A673 (cell line): ENCODE results near the gene PRKCH. TPM values are rescaled to one million over a fixed set of nuclear protein-coding genes. Genes with fewer than 3 reads are reported as not detected.

Source experiments
- BruUV-seq: library from RNA; stranded (reverse); fragments of 400-500 nt; replicated peaks from 2 replicates; lab custom pipeline; 2021; lab: Mats Ljungman, UMichigan
- CTCF ChIA-PET: fragments of 300-600 bp; sonication (Branson Sonifier 250); formaldehyde crosslinking; loops from one replicate; lab custom pipeline; 2022; ENCODE audit warnings: antibody characterized with exemption; lab: Charles Lee
- POLR2A ChIA-PET: fragments of 300-600 bp; sonication (Branson Sonifier 250); formaldehyde crosslinking; loops from one replicate; lab custom pipeline; 2022; ENCODE audit warnings: antibody characterized with exemption; ENCODE audit not compliant: low non-redundant PET; lab: Charles Lee
- DNase-seq: peaks from one replicate; pipeline ENCODE4 v3.0.0-alpha.2; 2015; ENCODE audit warnings: low spot score
- H3K27ac ChIP-seq: fragments of 200-600 bp; sonication (generic); 2 replicates; pipeline ENCODE4 v1.5.1; 2016; ENCODE audit warnings: mixed run types, low read depth, mild to moderate bottlenecking, mixed read lengths, antibody characterized with exemption, low read length; ENCODE audit not compliant: poor library complexity, severe bottlenecking
- H3K27me3 ChIP-seq: fragments of 200-600 bp; sonication (generic); replicated peaks from 2 replicates; pipeline ENCODE4 v1.6.1; 2017; ENCODE audit warnings: mixed run types, low read depth, mild to moderate bottlenecking, mixed read lengths, antibody characterized with exemption, low read length; ENCODE audit not compliant: insufficient read depth, poor library complexity
- H3K36me3 ChIP-seq: fragments of 200-600 bp; sonication (generic); 2 replicates; pipeline ENCODE4 v1.6.1; 2016; ENCODE audit warnings: mixed run types, mild to moderate bottlenecking, mixed read lengths, antibody characterized with exemption, low read length; ENCODE audit not compliant: insufficient read depth, poor library complexity, severe bottlenecking
- H3K4me1 ChIP-seq: fragments of 200-600 bp; sonication (generic); 2 replicates; pipeline ENCODE4 v1.6.1; 2017; ENCODE audit warnings: mixed run types, mild to moderate bottlenecking, mixed read lengths, antibody characterized with exemption, low read length; ENCODE audit not compliant: insufficient read depth, poor library complexity, severe bottlenecking
- H3K4me3 ChIP-seq: fragments of 200-600 bp; sonication (generic); 2 replicates; pipeline ENCODE4 v1.5.1; 2016; ENCODE audit warnings: low read depth, mixed run types, mild to moderate bottlenecking, mixed read lengths, low read length; ENCODE audit not compliant: poor library complexity, severe bottlenecking
- H3K9me3 ChIP-seq: fragments of 200-600 bp; sonication (generic); 2 replicates; pipeline ENCODE4 v1.6.1; 2016; ENCODE audit warnings: mixed run types, low read depth, mild to moderate bottlenecking, mixed read lengths, antibody characterized with exemption, low read length; ENCODE audit not compliant: poor library complexity, severe bottlenecking
- EZH2 ChIP-seq: fragments of 200-600 bp; sonication (generic); IDR thresholded peaks from 2 replicates; pipeline ENCODE4 v1.6.1; 2017; ENCODE audit warnings: borderline replicate concordance, low read depth, mild to moderate bottlenecking, mixed read lengths, antibody characterized with exemption, low read length; ENCODE audit not compliant: poor library complexity, severe bottlenecking
- intact Hi-C: fragments of 100-400 bp; cut with micrococcal nuclease; formaldehyde crosslinking; loops from one replicate; pipeline ENCODE4 v1.10.0; 2022; ENCODE audit not compliant: unreplicated experiment
- total RNA-seq: library from RNA; stranded (reverse); gene quantifications from 2 replicates; pipeline ENCODE4 v1.2.3, GENCODE V29; 2021
- TF ChIP-seq, protein P1 (sequence below): fragments of 300-800, 200-600 bp; sonication (generic); conservative IDR thresholded peaks from 2 replicates; pipeline ENCODE4 v1.5.1; 2017; ENCODE audit warnings: low read depth, mild to moderate bottlenecking, antibody characterized with exemption, low read length, moderate library complexity, mixed read lengths

Gene PRKCH
- total RNA-seq, 1 experiment from 2014 or later: 1.8 TPM

DNA sequence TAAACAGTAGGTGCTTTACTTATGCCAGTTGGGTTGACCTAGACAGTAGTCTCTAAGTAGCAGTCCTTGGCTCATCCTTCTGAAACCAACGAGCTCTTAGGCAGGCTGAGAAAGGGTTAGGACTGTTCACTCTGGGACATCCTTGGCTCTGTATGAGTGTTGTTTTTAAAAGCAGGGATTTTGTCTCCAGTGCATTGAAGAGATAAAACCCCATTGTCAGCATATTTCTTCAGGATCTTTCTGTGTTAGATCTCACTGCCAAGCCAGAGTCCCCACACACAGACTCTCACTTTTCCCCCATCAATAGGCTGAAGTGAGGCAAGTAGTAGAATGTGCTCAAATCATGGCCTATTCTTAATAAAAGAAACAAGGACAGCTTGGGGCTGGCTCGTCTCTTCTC lies 250.5 kb downstream of the PRKCH start:
- intact Hi-C loops: no loop called here
- Histone ChIP-seq H3K36me3 (no peaks in the 10 kb centered on the region), H3K27me3 (no peaks in the 10 kb centered on the region), H3K4me1 (no peaks in the 10 kb centered on the region), H3K9me3 (no peaks in the 10 kb centered on the region), H3K4me3 (no peak overlapping the region), H3K27ac (no peak overlapping the region)
- no TSS peak for BruUV-seq
- POLR2A ChIA-PET: no interaction called here
- CTCF ChIA-PET: no interaction called here
- DNase-seq: no peak
- TF ChIP-seq EZH2: no peak
- TF ChIP-seq, protein P1, sequence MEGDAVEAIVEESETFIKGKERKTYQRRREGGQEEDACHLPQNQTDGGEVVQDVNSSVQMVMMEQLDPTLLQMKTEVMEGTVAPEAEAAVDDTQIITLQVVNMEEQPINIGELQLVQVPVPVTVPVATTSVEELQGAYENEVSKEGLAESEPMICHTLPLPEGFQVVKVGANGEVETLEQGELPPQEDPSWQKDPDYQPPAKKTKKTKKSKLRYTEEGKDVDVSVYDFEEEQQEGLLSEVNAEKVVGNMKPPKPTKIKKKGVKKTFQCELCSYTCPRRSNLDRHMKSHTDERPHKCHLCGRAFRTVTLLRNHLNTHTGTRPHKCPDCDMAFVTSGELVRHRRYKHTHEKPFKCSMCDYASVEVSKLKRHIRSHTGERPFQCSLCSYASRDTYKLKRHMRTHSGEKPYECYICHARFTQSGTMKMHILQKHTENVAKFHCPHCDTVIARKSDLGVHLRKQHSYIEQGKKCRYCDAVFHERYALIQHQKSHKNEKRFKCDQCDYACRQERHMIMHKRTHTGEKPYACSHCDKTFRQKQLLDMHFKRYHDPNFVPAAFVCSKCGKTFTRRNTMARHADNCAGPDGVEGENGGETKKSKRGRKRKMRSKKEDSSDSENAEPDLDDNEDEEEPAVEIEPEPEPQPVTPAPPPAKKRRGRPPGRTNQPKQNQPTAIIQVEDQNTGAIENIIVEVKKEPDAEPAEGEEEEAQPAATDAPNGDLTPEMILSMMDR: no peak

DNA sequence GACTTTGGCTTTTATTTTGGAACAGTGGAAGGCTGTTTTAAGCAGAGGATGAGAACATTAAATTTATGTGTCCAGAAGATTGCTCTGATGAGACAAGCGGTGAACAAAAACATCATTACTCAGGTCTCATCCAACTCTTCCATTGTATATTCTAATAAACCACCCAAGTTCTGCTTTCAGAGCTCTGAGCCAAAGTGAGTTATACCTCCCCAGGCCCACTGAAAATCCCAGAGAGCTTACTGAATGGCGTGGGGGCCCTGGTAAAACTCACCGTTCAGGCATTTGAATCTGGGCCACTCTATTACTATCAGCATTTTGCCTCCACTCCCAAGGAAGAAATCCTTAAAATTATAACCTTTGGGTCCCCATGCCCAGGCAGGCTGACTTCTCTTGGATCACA lies 251.9 kb downstream of the PRKCH start:
- H3K4me1 ChIP-seq: peaks cover 9% of the 10 kb centered on the region
- intact Hi-C loops: no loop called here
- no peaks in the 10 kb centered on the region for H3K27me3 ChIP-seq
- TF ChIP-seq, protein P1: no peak
- no peak for TF ChIP-seq EZH2
- BruUV-seq: no TSS peak
- no peak overlapping the region for H3K27ac ChIP-seq
- H3K4me3 ChIP-seq: no peak overlapping the region
- H3K9me3 ChIP-seq: no peaks in the 10 kb centered on the region
- ChIA-PET POLR2A (no interaction called here), CTCF (no interaction called here)
- H3K36me3 ChIP-seq: no peaks in the 10 kb centered on the region
- DNase-seq: no peak

DNA sequence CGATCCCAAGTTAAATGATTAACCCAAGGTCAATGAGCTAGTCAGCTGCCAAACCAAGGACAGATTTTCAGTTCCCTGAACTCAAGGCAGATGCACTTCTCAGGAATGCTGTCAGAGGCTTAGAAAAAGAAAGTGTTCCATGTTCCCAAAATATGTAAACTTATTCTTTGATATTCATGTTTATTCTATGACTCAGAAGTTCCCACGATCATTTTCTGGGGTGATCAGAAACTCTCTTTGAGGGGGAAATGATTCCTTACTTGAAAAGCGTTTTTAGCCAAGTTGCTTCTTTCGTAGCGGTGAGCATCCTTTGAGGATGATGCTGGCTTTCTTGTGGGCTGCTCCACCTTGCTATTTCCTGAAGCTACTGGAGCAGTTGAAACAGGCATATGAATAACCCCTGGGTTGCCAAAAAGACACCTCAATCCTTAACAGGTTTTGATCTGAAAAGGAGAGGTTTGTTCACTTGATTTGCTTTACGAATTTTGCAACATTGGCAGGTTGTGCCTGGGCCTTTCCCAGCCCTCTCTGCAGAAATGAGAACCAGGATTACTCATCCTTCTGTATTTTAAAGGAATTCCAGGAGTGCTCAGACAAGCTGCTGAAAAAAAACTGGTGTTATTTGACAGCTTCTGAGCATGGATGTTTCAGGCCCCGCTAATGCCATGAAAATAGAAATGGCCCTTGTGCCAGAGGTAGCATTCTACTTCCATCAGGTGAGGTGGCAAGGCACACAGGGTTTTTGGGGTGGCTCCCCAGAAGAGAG lies 252.6 kb downstream of the PRKCH start:
- H3K27ac ChIP-seq: no peak overlapping the region
- CTCF ChIA-PET: no interaction called here
- POLR2A ChIA-PET: no interaction called here
- no TSS peak for BruUV-seq
- no peaks in the 10 kb centered on the region for H3K27me3 ChIP-seq
- no peak overlapping the region for H3K4me3 ChIP-seq
- no peaks in the 10 kb centered on the region for H3K36me3 ChIP-seq
- no peaks in the 10 kb centered on the region for H3K9me3 ChIP-seq
- no peak for DNase-seq
- no peak for TF ChIP-seq EZH2
- TF ChIP-seq, protein P1: no peak
- intact Hi-C loops: no loop called here
- H3K4me1 ChIP-seq: peaks cover 15% of the 10 kb centered on the region
